Measurements from ENCODE around the gene EIPR1.

DNA sequence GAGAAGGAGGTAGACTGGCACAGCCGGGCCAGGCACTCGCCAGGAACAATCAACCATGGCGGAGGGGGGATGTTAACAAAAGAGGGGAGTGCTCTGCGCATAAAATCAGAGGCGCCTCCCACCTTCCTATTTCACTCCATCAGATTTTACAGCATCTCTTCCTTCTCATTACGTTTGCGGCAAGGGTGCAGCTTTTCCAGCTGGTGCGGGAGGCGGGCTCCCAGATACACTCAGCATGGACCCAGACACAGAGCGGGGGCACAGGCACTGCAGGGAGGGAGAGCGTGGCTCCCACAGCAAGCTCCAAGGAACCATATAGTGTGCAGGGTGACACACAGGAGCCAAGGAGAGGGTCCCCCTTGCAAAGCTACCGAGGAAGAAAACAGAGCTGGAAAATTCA is 176.3 kb downstream of the EIPR1 start:
- TF ChIP-seq, protein P1, sequence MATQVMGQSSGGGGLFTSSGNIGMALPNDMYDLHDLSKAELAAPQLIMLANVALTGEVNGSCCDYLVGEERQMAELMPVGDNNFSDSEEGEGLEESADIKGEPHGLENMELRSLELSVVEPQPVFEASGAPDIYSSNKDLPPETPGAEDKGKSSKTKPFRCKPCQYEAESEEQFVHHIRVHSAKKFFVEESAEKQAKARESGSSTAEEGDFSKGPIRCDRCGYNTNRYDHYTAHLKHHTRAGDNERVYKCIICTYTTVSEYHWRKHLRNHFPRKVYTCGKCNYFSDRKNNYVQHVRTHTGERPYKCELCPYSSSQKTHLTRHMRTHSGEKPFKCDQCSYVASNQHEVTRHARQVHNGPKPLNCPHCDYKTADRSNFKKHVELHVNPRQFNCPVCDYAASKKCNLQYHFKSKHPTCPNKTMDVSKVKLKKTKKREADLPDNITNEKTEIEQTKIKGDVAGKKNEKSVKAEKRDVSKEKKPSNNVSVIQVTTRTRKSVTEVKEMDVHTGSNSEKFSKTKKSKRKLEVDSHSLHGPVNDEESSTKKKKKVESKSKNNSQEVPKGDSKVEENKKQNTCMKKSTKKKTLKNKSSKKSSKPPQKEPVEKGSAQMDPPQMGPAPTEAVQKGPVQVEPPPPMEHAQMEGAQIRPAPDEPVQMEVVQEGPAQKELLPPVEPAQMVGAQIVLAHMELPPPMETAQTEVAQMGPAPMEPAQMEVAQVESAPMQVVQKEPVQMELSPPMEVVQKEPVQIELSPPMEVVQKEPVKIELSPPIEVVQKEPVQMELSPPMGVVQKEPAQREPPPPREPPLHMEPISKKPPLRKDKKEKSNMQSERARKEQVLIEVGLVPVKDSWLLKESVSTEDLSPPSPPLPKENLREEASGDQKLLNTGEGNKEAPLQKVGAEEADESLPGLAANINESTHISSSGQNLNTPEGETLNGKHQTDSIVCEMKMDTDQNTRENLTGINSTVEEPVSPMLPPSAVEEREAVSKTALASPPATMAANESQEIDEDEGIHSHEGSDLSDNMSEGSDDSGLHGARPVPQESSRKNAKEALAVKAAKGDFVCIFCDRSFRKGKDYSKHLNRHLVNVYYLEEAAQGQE (IDR thresholded peaks at IDR 0.05; ENCODE audit: borderline replicate concordance) = no peak
- TF ChIP-seq, protein P2, sequence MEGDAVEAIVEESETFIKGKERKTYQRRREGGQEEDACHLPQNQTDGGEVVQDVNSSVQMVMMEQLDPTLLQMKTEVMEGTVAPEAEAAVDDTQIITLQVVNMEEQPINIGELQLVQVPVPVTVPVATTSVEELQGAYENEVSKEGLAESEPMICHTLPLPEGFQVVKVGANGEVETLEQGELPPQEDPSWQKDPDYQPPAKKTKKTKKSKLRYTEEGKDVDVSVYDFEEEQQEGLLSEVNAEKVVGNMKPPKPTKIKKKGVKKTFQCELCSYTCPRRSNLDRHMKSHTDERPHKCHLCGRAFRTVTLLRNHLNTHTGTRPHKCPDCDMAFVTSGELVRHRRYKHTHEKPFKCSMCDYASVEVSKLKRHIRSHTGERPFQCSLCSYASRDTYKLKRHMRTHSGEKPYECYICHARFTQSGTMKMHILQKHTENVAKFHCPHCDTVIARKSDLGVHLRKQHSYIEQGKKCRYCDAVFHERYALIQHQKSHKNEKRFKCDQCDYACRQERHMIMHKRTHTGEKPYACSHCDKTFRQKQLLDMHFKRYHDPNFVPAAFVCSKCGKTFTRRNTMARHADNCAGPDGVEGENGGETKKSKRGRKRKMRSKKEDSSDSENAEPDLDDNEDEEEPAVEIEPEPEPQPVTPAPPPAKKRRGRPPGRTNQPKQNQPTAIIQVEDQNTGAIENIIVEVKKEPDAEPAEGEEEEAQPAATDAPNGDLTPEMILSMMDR (IDR thresholded peaks at IDR 0.05; ENCODE audit: poor library complexity, severe bottlenecking) = no peak
- TF ChIP-seq EP300 (conservative IDR thresholded peaks at IDR 0.05; ENCODE audit: poor library complexity, severe bottlenecking) (no peak), POLR2AphosphoS5 (IDR thresholded peaks at IDR 0.05) (no peak), EZH2 (IDR thresholded peaks at IDR 0.05; ENCODE audit: borderline replicate concordance, insufficient read depth, low read length, poor library complexity, severe bottlenecking) (no peak), SMC3 (conservative IDR thresholded peaks at IDR 0.05; ENCODE audit: poor library complexity) (no peak), MXI1 (conservative IDR thresholded peaks at IDR 0.05; ENCODE audit: poor library complexity, severe bottlenecking) (no peak), RAD21 (conservative IDR thresholded peaks at IDR 0.05) (no peak), TAF1 (IDR thresholded peaks at IDR 0.05; ENCODE audit: low read depth) (no peak)

Measured in neural cell (in vitro differentiated cells).